Loucy (cell line): ENCODE results near the gene IRX5.

Experiments used
- CTCF ChIP-seq: fragments of 200-600 bp; sonication (generic); conservative IDR thresholded peaks from 2 replicates; pipeline ENCODE4 v1.5.1; 2014; ENCODE audit warnings: mild to moderate bottlenecking, antibody characterized with exemption, low read length
- EZH2phosphoT487 ChIP-seq: fragments of 200-600 bp; IDR thresholded peaks from 2 replicates; pipeline ENCODE4 v1.6.1; 2018; ENCODE audit warnings: antibody characterized with exemption, mild to moderate bottlenecking, moderate library complexity, borderline replicate concordance

GRCh38 chr16:54953461-54953860, 22.8 kb downstream of the IRX5 start:
- TF ChIP-seq CTCF, result no peak
- no peak for TF ChIP-seq EZH2phosphoT487
